Hepatocyte (in vitro differentiated cells): ENCODE measurements around the gene MNT.

Experiments
- EZH2 ChIP-seq: fragments of 200-600 bp; sonication (generic); IDR thresholded peaks from 2 replicates; pipeline ENCODE4 v1.6.1; 2016; ENCODE audit warnings: antibody characterized with exemption, mild to moderate bottlenecking, borderline replicate concordance
- EZH2phosphoT487 ChIP-seq: fragments of 200-600 bp; sonication (generic); IDR thresholded peaks from one replicate; pipeline ENCODE4 v1.6.1; 2018; ENCODE audit warnings: antibody characterized with exemption, mild to moderate bottlenecking, low read depth, moderate library complexity; ENCODE audit not compliant: unreplicated experiment, severe bottlenecking
- TF ChIP-seq, protein P1 (sequence below): fragments of 200-600 bp; sonication (generic); IDR thresholded peaks from 2 replicates; pipeline ENCODE4 v1.5.1; 2016; ENCODE audit warnings: antibody characterized with exemption, mild to moderate bottlenecking; ENCODE audit not compliant: poor library complexity

DNA sequence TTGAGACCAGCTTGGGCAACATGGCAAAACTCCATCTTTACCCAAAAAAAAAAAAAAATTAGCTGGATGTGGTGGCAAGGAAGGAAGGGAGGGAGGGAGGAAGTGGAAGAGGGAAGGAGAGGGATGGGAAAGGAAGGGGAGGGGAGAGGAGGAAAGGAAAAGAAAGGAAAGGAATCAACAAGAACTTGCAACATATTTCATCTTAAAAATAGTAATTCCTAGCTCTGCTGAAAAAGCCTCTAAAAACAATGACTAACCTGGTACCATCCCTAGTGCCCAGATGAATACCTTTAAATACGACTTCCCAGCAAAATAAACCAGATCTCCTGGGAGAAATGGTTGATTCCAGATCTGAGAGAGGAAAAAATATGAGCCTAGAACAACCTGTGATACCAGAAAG lies 27.1 kb upstream of the MNT start:
- TF ChIP-seq, protein P1, sequence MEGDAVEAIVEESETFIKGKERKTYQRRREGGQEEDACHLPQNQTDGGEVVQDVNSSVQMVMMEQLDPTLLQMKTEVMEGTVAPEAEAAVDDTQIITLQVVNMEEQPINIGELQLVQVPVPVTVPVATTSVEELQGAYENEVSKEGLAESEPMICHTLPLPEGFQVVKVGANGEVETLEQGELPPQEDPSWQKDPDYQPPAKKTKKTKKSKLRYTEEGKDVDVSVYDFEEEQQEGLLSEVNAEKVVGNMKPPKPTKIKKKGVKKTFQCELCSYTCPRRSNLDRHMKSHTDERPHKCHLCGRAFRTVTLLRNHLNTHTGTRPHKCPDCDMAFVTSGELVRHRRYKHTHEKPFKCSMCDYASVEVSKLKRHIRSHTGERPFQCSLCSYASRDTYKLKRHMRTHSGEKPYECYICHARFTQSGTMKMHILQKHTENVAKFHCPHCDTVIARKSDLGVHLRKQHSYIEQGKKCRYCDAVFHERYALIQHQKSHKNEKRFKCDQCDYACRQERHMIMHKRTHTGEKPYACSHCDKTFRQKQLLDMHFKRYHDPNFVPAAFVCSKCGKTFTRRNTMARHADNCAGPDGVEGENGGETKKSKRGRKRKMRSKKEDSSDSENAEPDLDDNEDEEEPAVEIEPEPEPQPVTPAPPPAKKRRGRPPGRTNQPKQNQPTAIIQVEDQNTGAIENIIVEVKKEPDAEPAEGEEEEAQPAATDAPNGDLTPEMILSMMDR: no peak
- TF ChIP-seq EZH2 (no peak), EZH2phosphoT487 (no peak)
